NOMO-1 treated with dmso at 0.1 percent for 144 hours (cell line): ENCODE data around the gene CLIC3.

Experiments used
- DNase-seq: peaks from one replicate; lab custom pipeline; 2025; ENCODE audit not compliant: unreplicated experiment; lab: John Stamatoyannopoulos, UW

Gene CLIC3

DNA sequence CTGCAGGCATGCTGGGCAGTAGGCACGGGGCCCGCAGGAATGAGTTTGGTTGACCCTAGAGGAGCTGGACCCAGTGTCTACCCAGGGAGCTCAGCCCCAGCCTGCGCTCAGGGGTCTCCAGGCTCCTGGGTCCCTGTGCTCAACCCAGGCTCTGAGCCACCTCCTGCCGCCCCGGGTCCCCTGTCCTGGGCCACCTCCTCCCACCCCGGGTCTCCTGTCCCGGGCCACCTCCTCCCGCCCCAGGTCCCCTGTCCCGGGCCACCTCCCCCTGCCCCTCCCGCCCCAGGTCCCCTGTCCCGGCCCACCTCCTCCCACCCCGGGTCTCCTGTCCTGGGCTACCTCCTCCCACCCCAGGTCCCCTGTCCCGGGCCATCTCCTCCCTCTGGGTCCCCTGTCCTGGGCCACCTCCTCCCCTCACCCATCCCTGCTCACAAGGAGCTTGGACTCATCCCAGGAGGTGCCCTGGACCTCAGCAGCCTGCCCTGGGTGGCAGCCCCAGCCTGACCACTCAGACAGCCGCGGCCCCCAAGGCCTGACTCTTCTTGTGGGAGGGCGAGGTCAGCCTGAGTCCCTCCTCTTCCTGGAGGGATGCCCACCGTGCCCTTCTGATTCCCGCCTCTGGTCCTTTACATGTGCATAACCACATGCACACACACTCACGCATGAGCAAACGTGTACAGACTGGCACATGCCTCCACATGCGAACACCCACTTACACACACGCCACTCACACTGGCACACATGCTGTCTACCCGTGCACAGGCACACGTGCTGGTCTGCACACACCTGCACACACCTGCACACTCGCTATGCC, 41.9 kb downstream of the CLIC3 start:
- no peak for DNase-seq

DNA sequence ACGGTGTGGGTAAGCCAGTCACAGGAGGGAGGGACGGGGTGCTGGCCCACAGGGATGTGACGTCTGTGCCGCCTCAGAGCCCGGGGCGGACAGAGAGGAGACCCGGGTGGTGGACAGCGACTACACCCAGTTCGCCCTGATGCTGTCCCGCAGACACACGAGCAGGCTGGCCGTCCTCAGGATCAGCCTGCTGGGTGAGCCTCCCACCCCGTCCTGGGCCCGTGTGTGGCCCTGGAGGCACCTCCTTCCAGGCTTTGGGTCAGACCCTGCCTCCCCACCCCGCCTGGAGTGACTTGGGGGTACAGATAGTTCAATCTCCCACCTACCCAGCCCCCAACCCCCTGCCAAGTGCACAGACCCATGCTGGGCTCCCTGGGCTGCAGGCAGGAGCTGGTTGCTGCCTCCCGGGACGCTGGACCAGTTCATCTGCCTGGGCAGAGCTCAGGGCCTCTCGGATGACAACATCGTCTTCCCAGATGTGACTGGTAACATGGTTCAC, 42.5 kb downstream of the CLIC3 start:
- DNase-seq: no peak

DNA sequence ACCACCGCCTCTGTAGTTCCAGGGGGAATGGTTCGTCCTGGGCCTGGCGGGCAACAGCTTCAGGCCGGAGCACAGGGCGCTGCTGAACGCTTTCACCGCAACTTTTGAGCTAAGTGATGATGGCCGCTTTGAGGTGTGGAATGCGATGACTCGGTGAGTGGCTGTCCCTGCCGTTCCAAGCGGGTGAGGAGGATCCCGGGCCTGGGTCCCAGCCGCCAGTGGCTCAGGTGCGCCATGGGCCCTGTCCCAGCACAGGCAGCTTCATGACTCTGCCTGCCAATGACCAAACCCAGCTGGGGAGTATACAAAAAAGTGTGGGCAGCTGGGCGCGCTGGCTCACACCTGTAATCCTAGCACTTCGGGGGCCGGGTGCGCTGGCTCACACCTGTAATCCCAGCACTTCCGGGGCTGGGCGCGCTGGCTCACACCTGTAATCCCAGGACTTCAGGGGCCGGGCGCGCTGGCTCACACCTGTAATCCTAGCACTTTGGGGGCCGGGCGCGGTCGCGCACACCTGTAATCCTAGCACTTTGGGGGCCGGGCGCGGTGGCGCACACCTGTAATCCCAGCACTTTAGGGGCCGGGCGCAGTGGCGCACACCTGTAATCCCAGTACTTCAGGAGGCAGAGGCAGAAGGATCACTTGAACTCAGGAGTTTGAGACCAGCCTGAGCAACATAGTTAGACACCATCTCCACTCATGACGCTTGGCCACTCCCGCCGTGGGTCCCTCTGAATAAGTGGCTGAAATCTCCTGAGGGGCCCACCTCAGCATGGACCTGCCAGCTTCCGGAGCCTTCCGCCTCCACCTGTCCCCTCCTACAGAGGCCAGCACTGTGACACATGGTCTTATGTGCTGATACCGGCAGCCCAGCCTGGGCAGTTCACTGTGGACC, 43.2 kb downstream of the CLIC3 start:
- DNase-seq: no peak

DNA sequence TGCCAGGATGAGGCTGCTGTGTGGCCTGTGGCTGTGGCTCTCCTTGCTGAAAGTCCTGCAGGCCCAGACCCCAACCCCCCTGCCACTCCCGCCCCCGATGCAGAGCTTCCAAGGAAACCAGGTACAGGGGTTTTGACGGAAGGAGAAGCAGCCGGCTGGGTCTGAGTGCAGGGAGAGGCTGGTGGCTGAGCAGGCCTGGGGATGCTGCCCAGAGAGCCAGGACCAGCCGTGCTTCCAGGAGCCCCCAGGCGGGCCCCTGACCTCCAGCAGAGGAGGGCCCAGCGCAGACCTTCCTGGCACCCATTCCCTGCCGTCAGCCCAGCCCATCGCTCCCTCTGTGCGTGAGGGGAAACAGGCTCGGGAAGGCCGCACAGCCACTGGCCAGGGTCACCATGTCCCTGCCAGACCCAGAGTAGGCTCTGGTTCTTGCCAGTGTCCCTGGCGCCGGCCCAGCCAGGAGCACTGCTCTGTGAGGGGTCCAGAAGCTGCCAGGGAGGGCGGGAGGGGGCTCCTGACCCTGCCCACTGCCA, 44.0 kb downstream of the CLIC3 start:
- DNase-seq: no peak

DNA sequence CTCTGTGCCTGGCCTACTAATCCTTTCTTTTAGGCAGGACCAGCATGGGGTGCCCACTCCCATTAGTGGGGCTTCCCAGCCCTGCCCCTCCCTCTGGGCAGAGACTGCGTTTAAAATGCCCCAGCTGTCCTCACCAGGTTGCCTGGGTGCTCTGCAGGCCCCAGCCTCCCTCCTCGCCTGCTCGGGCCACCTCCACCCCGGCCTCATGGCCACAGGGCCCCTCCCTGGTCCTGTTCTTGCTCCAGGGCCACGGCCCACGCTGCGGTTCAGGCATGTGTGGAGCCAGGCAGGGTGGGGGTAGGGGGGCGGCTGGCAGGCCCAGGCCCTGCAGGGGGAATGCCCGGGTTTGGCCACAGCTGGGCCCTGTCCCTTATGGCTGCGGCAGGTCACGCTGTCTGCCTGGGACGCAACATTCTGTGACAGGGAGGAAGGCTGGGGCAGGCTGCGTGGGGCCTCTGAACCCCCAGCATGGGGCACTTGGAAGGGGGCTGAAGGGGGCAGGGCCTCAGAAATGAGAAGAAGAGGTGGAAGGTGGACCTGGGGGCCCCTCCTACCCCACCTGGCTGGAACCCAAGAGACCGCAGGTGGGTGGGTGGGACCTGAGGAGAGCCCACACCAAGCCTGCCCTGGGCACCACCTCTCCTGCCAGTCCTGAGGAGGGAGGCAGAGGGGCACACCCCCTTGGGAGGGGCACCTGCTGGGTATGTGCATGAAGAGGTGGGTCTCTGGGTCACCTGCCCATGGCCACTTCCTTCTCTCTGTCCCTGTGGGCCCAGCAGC, 44.6 kb downstream of the CLIC3 start, which contains the start of gene LCN12:
TSS of gene LCN12 (plus strand) at position 733 of the 780 bp plus-strand sequence. CDS start 55 bp downstream, outside the sequence.
- DNase-seq: no peak

DNA sequence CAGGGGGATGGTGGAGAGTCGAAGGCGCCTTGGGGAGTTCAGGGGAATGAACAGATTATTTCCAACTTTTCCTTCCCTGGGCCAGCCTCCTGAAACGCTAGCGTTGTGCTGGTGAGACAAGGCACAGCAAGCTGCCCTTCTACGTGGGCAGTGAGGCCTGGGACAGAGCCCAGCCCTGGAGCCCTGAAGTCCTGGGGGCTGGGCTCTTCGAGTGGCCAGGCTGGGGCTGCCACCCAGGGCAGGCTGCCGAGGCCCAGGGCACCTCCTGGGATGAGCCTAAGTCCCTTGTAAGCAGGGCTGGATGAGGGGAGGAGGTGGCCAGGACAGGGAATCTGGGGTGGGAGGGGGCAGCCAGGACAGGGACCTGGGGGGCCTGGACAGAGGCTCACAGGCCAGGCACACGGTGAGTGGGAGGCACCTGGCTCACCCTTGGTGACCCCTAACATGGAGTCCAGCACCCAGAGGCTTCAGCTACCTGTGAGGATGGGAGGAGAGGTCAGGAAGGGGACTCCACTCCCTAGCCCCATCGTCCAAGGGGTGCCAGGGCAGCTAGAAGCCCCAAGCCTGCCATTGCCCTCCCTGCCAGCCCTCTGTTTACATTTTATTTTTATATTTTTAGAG, 45.6 kb downstream of the CLIC3 start:
- no peak for DNase-seq

DNA sequence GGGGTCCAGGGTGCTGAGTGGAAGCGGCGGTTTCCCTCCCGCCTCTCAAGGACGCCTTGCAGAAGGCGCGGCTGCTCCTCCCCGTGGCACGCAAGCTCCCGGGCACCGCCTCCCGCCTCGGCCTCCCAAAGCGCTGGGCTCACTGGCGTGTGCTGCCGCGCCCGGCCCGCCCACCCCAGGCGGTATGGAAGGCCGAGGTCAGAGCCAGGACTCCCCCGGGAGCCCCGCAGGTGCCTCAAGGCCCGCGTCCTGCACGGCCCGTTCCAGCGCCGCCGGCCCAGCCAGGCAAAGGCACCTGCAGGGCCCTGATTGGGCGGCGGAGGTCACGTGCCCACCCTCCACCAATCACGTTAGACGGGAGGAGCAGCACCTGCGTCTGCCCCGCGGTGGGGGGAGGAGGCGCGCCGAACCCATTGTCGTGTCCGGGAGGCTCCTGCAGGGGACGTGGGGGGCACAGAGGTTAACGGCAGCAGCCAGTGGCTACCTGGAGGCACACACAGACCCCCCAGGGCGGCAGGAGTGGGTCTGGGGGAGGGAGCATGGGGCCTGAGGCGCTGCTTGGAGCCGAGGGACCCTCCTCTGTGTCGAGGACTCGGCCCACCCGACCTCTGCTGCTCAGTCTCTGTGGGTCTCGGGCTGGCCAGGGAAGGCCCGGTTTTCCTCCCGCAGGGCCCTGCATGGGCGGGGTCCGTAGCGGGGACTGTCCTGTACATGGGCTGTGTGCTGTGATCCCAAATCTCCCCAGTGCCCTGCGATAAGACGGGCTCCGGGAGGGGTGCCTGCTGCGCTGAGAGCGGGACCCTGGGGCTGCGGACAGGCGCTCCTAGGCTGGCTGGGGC, 46.3 kb downstream of the CLIC3 start:
- peak; percentile 97 for DNase-seq

DNA sequence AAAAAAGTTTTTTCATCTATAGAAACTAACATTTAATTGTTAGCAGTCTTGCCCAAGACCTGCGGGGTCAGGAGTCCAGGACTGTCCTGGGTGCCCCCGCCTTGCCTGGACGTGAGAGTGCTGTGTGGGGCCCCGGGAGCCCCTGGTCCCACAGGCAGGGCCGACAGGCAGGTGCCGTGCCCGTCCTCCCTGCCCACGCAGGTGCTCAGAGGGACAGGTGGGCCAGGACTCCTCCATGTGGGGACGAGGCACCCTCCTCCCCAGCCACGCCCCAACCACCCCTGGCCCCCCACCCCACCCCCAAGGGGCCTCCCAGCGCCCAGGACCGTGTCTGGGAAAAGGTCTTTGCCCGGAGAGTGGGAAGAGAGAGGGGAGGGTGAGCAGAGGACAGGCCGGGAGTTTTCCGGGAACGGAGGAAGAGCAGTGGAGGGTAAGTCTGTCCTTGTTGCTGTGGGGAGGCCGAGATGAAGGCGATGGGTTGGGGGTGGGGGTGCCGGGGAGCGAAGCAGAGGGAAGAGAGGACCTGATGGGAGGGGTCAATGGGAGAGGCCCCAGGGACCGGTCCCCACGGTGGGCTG, 47.0 kb downstream of the CLIC3 start:
- no peak for DNase-seq

DNA sequence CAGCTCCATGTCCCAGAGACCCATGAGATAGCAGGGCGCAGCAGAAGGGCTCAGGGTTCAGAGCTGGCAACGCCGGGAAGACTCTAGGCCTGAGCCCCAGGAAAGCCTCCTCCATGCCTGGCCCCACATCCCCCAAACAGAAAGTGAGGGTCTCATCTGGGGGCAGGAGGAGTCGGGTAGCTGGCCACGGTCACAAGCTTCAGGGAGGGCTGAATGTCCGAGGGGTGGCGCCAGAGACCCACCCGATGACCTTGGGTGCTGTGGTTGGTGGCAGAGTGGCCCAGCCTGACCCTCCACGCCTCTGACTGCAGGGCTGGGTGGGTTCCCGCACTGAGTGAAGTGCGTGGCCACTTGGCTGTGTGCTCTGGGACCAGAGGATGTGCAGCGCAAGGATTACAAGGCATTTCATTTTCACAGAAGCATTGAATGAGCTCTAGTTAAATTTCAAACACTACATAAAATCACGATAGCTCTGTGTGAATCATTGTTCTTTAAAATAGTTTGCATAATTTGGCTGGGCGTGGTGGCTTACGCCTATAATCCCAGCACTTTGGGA, 48.3 kb downstream of the CLIC3 start:
- DNase-seq: peak; percentile 2

DNA sequence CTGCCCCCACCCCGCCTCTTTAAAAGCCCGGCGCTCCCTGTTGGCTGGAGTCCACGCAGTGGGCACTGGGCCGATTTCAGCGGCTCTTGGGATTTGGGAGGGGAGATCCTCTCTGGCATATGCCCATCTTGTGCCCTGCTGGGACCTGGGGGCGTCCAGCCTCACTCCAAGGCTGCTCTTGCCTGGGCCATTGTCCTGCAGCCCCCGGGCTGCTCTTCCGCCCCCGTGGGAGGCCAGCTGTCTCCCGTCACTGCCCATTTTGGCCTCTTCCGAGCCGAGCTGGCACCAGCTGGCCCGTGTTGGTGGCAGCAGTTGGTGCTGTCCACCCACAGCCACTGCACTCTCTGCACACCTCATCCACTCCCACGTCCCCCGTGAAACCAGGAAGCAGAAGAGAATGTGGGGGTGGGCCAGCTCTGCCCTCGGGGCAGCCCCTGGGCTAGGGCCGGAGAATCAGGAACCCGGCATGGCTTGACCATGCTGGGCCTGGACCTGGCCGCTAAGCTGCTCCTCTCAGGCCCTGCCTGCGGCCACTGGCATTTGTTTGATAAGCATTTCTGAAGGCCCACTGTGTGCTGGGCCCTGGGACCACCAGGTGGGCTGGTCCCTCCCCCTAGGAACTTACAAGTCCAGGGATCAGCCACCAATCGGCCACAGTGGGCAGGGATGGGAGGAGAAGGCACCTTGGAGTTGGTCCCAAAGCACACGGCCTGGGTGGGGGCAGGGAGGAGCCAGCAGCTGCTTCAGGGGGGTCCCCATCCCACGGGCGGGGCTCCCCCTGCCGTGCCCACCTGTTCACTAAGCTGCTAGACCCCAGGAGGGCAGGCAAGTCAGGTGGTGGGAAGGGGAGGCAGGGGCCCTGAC, 49.1 kb downstream of the CLIC3 start:
- no peak for DNase-seq

DNA sequence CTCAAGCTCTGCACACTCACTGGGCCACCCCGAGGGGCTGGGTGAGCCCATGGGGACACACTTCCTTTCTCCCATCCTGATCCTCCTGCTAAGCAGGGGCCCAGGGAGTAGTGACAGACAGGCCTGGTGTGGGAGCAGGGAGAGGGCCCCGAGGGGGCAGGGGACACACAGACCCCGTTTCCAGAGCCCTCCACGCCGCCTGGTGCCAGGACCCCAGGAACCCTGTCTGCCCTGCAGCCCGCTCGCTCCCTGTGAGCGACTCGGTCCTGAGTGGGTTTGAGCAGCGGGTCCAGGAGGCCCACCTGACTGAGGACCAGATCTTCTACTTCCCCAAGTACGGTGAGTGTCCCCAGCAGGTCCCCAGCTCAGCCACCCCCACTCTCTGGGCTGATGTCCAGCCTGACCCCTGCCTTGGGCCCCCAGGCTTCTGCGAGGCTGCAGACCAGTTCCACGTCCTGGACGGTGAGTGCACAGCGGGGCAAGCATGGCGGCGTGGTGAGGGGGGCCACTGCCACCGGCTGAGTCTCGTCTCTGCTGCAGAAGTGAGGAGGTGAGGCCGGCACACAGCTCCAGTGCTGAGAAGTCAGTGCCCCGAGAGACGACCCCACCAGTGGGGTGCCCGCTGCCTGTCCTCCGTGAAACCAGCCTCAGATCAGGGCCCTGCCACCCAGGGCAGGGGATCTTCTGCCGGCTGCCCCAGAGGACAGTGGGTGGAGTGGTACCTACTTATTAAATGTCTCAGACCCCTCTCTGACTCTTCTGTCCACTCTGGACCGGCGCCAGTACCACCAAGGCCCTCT, 49.9 kb downstream of the CLIC3 start:
- DNase-seq: no peak

DNA sequence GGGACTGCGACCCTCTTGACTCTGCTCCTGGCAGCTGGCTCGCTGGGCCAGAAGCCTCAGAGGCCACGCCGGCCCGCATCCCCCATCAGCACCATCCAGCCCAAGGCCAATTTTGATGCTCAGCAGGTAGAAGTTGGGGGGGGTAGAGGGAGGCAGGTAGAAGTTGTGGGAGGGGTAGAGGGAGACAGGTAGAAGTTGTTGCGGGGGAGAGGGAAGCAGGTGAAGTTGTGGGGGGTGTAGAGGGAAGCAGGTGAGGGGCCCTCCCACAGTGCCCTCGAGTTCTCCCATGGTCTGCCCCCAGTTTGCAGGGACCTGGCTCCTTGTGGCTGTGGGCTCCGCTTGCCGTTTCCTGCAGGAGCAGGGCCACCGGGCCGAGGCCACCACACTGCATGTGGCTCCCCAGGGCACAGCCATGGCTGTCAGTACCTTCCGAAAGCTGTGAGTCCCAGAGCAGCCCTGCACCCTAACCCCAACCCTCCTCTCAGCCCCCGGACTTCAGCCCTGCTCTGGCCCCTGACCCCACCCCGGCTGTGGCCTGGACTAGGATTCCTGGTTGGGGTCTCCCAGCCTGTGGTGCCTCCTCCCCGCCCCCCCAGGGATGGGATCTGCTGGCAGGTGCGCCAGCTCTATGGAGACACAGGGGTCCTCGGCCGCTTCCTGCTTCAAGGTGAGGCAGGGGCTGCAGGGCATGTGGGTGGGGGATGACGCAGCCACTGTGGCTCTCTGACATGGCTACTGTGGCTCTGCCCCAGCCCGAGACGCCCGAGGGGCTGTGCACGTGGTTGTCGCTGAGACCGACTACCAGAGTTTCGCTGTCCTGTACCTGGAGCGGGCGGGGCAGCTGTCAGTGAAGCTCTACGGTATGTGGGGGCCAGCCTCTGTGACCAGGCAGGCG, 50.8 kb downstream of the CLIC3 start:
- DNase-seq: no peak
